Colonic mucosa (tissue), 4 donors: Measurements from ENCODE around the gene TMPRSS12. TPM values are rescaled to one million over a fixed set of nuclear protein-coding genes. Genes with fewer than 3 reads are reported as not detected.
"Not testable (repeated sequence)": the region's sequence is repeated elsewhere in the genome, so short reads cannot be mapped to it uniquely, and the experiment has no call there.

Experiments
- DNase-seq: peaks from one replicate; pipeline ENCODE4 v3.0.0-alpha.2; 2020
- H3K27ac ChIP-seq: fragments of 200-600 bp; one replicate; pipeline ENCODE4 v1.8.0; 2021
- H3K27me3 ChIP-seq: fragments of 200-600 bp; one replicate; pipeline ENCODE4 v1.8.0; 2021
- H3K36me3 ChIP-seq: fragments of 200-600 bp; one replicate; pipeline ENCODE4 v1.8.0; 2021
- H3K4me1 ChIP-seq: fragments of 200-600 bp; one replicate; pipeline ENCODE4 v1.8.0; 2021; ENCODE audit warnings: mild to moderate bottlenecking
- H3K4me3 ChIP-seq: fragments of 200-600 bp; one replicate; pipeline ENCODE4 v1.8.0; 2021
- H3K9ac ChIP-seq, 2 donors: one replicate each; pipeline ENCODE4 v1.7.0; 2013; ENCODE audit warnings: control low read depth in 2 of 2, low read depth in 2 of 2, low read length in 2 of 2
- H3K9me3 ChIP-seq: fragments of 200-600 bp; one replicate; pipeline ENCODE4 v1.8.0; 2021
- CTCF ChIP-seq: fragments of 200-600 bp; IDR thresholded peaks from one replicate; pipeline ENCODE4 v1.8.0; 2022; ENCODE audit warnings: antibody characterized with exemption, mild to moderate bottlenecking
- intact Hi-C: fragments of 100-400 bp; cut with DNase I; formaldehyde crosslinking; loops from one replicate; pipeline ENCODE4 v1.14.1; 2022
- total RNA-seq, 2 donors: library from RNA; stranded (reverse); fragmentation: NEBNext Ultra II Directional in 1 of 2; extraction: Animal tissue kit (Norgen Biotek cat#: 25700) in 1 of 2; gene quantifications; one replicate each; pipeline ENCODE4 v1.2.1, GENCODE V29; 2021
- donor health status: healthy.
- donor health status: DM: no; HTN: no; CAD: no.
- donor health status: DM: no; HTN: no; CAD: no.

Gene TMPRSS12
- total RNA-seq, 2 donors from 2014 or later, result not detected

GRCh38 chr12:50901685-50902113, 59.0 kb downstream of the TMPRSS12 start:
- Histone ChIP-seq H3K27me3 (no peaks in the 10 kb centered on the region), H3K36me3 (no peaks in the 10 kb centered on the region), H3K9me3 (no peaks in the 10 kb centered on the region), H3K9ac (no peak overlapping the region), H3K4me1 (no peaks in the 10 kb centered on the region), H3K27ac (no peak overlapping the region), H3K4me3 (no peak overlapping the region)
- intact Hi-C loops, result no loop called here
- DNase-seq, result no peak
- no peak for TF ChIP-seq CTCF

- H3K27ac ChIP-seq, H3K27me3 ChIP-seq, H3K9me3 ChIP-seq, H3K9ac ChIP-seq, intact Hi-C loops, H3K36me3 ChIP-seq, H3K4me1 ChIP-seq, H3K4me3 ChIP-seq, DNase-seq: not testable (repeated sequence)
Observed at GRCh38 chr12:50908479-50908878, 65.8 kb downstream of the TMPRSS12 start.

- DNase-seq, intact Hi-C loops, H3K9me3 ChIP-seq, H3K27me3 ChIP-seq, H3K27ac ChIP-seq, H3K4me1 ChIP-seq, H3K36me3 ChIP-seq, H3K4me3 ChIP-seq, H3K9ac ChIP-seq: not testable (repeated sequence)
Observed at GRCh38 chr12:50912361-50912760, 69.6 kb downstream of the TMPRSS12 start.

GRCh38 chr12:50913224-50913623, 70.5 kb downstream of the TMPRSS12 start:
- Histone ChIP-seq H3K4me1 (no peaks in the 10 kb centered on the region), H3K9me3 (no peaks in the 10 kb centered on the region), H3K4me3 (no peak overlapping the region), H3K9ac (no peak overlapping the region), H3K27me3 (no peaks in the 10 kb centered on the region), H3K27ac (no peak overlapping the region), H3K36me3 (no peaks in the 10 kb centered on the region)
- intact Hi-C loops, result no loop called here
- TF ChIP-seq CTCF, result no peak
- no peak for DNase-seq

- H3K27me3 ChIP-seq, result no peaks in the 10 kb centered on the region
- H3K27ac ChIP-seq, result no peak overlapping the region
- TF ChIP-seq CTCF, result no peak
- no peak for DNase-seq
- H3K36me3 ChIP-seq, result no peaks in the 10 kb centered on the region
- no peak overlapping the region for H3K9ac ChIP-seq
- intact Hi-C loops, result no loop called here
- H3K4me1 ChIP-seq, result no peaks in the 10 kb centered on the region
- H3K9me3 ChIP-seq, result no peaks in the 10 kb centered on the region
- no peak overlapping the region for H3K4me3 ChIP-seq
Observed at GRCh38 chr12:50914872-50915484, 72.3 kb downstream of the TMPRSS12 start.

- intact Hi-C loops, result no loop called here
- no peak for TF ChIP-seq CTCF
- Histone ChIP-seq H3K27ac (no peak overlapping the region), H3K27me3 (no peaks in the 10 kb centered on the region), H3K9me3 (no peaks in the 10 kb centered on the region), H3K4me3 (no peak overlapping the region), H3K36me3 (no peaks in the 10 kb centered on the region), H3K9ac (no peak overlapping the region), H3K4me1 (no peaks in the 10 kb centered on the region)
- no peak for DNase-seq
Observed at GRCh38 chr12:50916292-50916691, 73.6 kb downstream of the TMPRSS12 start.
